Mesenchymal stem cell (in vitro differentiated cells and primary cell): ENCODE results near the gene ABCG5. TPM values are rescaled to one million over a fixed set of nuclear protein-coding genes. Genes with fewer than 3 reads are reported as not detected.
A peak's percentile ranks its signal among the peaks of the same experiment; 100 is the strongest.

ENCODE experiments used
- DNase-seq: peaks from one replicate; pipeline ENCODE4 v3.0.0-alpha.2; 2013
- H2AFZ ChIP-seq: one replicate; pipeline ENCODE4 v1.6.1; 2013; ENCODE audit warnings: low read depth, mild to moderate bottlenecking, control low read depth, inconsistent platforms, low read length, moderate library complexity
- H2AK5ac ChIP-seq: 2 replicates; pipeline ENCODE4 v1.6.1; 2013; ENCODE audit warnings: low read length, moderate library complexity, mild to moderate bottlenecking, inconsistent platforms; ENCODE audit not compliant: severe bottlenecking
- H2BK120ac ChIP-seq: one replicate; pipeline ENCODE4 v1.6.1; 2013; ENCODE audit warnings: low read depth, mild to moderate bottlenecking, inconsistent platforms, low read length, moderate library complexity
- H2BK12ac ChIP-seq, 2 experiments: one replicate each; pipeline ENCODE4 v1.6.1; 2013; ENCODE audit warnings: inconsistent platforms in 2 of 2, low read length in 2 of 2, mild to moderate bottlenecking in 2 of 2, moderate library complexity in 2 of 2, control low read depth in 1 of 2
- H2BK15ac ChIP-seq: one replicate; pipeline ENCODE4 v1.6.1; 2013; ENCODE audit warnings: mild to moderate bottlenecking, low read depth, inconsistent platforms; ENCODE audit not compliant: poor library complexity, severe bottlenecking
- H2BK5ac ChIP-seq: 2 replicates; pipeline ENCODE4 v1.6.1; 2013; ENCODE audit warnings: low read depth, mild to moderate bottlenecking, low read length, control low read depth, inconsistent platforms; ENCODE audit not compliant: poor library complexity, severe bottlenecking
- H3K14ac ChIP-seq, 2 experiments: one replicate each; pipeline ENCODE4 v1.6.1; 2013; ENCODE audit warnings: inconsistent platforms in 2 of 2, low read length in 2 of 2, control low read depth in 1 of 2, mild to moderate bottlenecking in 1 of 2, moderate library complexity in 1 of 2
- H3K18ac ChIP-seq, 2 experiments: one replicate each; pipeline ENCODE4 v1.6.1; 2013; ENCODE audit warnings: inconsistent platforms in 2 of 2, low read length in 2 of 2, control low read depth in 1 of 2, low read depth in 1 of 2, mild to moderate bottlenecking in 1 of 2
- H3K23ac ChIP-seq, 2 experiments: one replicate each; pipeline ENCODE4 v1.6.1; 2013; ENCODE audit warnings: inconsistent platforms in 2 of 2, low read length in 2 of 2, mild to moderate bottlenecking in 2 of 2, moderate library complexity in 2 of 2, control low read depth in 1 of 2
- H3K27ac ChIP-seq: 2 replicates; pipeline ENCODE4 v1.5.1; 2013; ENCODE audit warnings: mild to moderate bottlenecking, moderate library complexity, low read length, control low read depth, inconsistent platforms; ENCODE audit not compliant: poor library complexity, severe bottlenecking
- H3K27me3 ChIP-seq, 2 experiments: 2 replicates each; pipeline versions ENCODE4 v1.6.1 to v1.7.0; 2013; ENCODE audit warnings: low read length in 2 of 2, mild to moderate bottlenecking in 2 of 2, moderate library complexity in 2 of 2, control low read depth in 1 of 2, inconsistent platforms in 1 of 2; ENCODE audit not compliant: control insufficient read depth in 1 of 2, insufficient read depth in 1 of 2
- H3K36me3 ChIP-seq, 2 experiments: 2 replicates each; pipeline versions ENCODE4 v1.6.1 to v1.7.0; 2013; ENCODE audit warnings: low read length in 2 of 2, control low read depth in 1 of 2, inconsistent platforms in 1 of 2, low read depth in 1 of 2, mild to moderate bottlenecking in 1 of 2; ENCODE audit not compliant: insufficient read depth in 2 of 2, control insufficient read depth in 1 of 2
- H3K4ac ChIP-seq, 2 experiments: one replicate each; pipeline ENCODE4 v1.6.1; 2013; ENCODE audit warnings: inconsistent platforms in 2 of 2, low read length in 2 of 2, mild to moderate bottlenecking in 2 of 2, moderate library complexity in 2 of 2, control low read depth in 1 of 2, low read depth in 1 of 2
- H3K4me1 ChIP-seq: 2 replicates; pipeline ENCODE4 v1.6.1; 2013; ENCODE audit warnings: low read depth, low read length, control low read depth; ENCODE audit not compliant: control insufficient read depth, insufficient read depth
- H3K4me2 ChIP-seq: 2 replicates; pipeline ENCODE4 v1.6.1; 2013; ENCODE audit warnings: low read length, mild to moderate bottlenecking, inconsistent platforms; ENCODE audit not compliant: poor library complexity, severe bottlenecking
- H3K4me3 ChIP-seq, 2 experiments: 2 replicates each; pipeline versions ENCODE4 v1.5.1 to v1.7.0; 2013; ENCODE audit warnings: low read length in 2 of 2, mild to moderate bottlenecking in 2 of 2, control low read depth in 1 of 2, low read depth in 1 of 2; ENCODE audit not compliant: insufficient read depth in 1 of 2
- H3K79me1 ChIP-seq: replicated peaks from 2 replicates; pipeline ENCODE4 v1.6.1; 2013; ENCODE audit warnings: mild to moderate bottlenecking, control low read depth, low read length, inconsistent platforms; ENCODE audit not compliant: poor library complexity, severe bottlenecking
- H3K9ac ChIP-seq: 2 replicates; pipeline ENCODE4 v1.7.0; 2013; ENCODE audit warnings: mild to moderate bottlenecking, low read length, moderate library complexity
- H3K9me3 ChIP-seq: 2 replicates; pipeline ENCODE4 v1.7.0; 2013; ENCODE audit warnings: mild to moderate bottlenecking, low read length; ENCODE audit not compliant: control insufficient read depth
- H4K8ac ChIP-seq: one replicate; pipeline ENCODE4 v1.6.1; 2013; ENCODE audit warnings: inconsistent platforms, mild to moderate bottlenecking, low read length, moderate library complexity
- H4K91ac ChIP-seq: one replicate; pipeline ENCODE4 v1.6.1; 2013; ENCODE audit warnings: mild to moderate bottlenecking, low read length, inconsistent platforms
- WGBS: methylation state at CpG from one replicate; pipeline ENCODE4 v1.1.7; 2013; ENCODE audit warnings: mixed read lengths; 5-methylcytosine and 5-hydroxymethylcytosine counted together
- small RNA-seq: library from polyadenylated mRNA; stranded (forward); fragments of <200 nt; extraction: miRNeasy Mini kit (QIAGEN cat#:217004); gene quantifications from one replicate; pipeline ENCODE3, GENCODE V24; 2013; ENCODE audit warnings: low read depth

ABCG5 gene

DNA sequence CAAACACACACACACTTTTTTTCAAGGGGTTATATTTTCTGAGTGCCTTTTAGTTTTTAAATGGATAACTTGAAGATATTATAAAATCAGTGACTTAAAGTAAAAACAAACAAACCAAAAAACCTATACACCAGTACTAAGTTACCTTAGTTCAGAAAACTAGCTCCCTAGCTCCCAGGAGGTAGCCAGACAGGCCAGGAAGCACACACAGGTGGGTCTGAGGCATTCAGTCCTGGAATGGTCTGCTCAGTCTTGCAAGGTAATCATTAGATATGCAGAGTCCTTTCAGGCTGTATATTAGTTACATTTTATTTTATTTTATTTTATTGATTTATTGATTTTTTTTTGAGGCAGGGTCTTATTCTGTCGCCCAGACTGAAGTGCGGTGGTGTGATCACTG is 75.5 kb downstream of the ABCG5 start:
- Histone ChIP-seq H3K4me2 (no peak overlapping the region), H2BK15ac (no peak overlapping the region), H3K36me3 (peaks cover 2 to 15% of the 10 kb centered on the region in 2 experiments), H3K4ac (no peak overlapping the region), H3K18ac (no peak overlapping the region), H2BK120ac (no peak overlapping the region), H4K8ac (no peak overlapping the region), H2BK5ac (no peak overlapping the region), H3K23ac (no peak overlapping the region), H4K91ac (no peak overlapping the region), H2AK5ac (peak overlapping the region; percentile 94), H3K14ac (no peak overlapping the region), H3K79me1 (peaks cover 3% of the 10 kb centered on the region), H3K4me1 (peaks cover 13% of the 10 kb centered on the region), H3K27ac (peak overlapping the region; percentile 77), H3K9ac (no peak overlapping the region), H2BK12ac (no peak overlapping the region), H3K27me3 (no peaks in the 10 kb centered on the region), H3K9me3 (no peaks in the 10 kb centered on the region), H3K4me3 (no peak overlapping the region), H2AFZ (no peak overlapping the region)
- WGBS, result 97% methylated on average over 2 of the region's 2 CpGs
- no peak for DNase-seq

Small RNA genes lying within 50 kb of the gene (small RNA-seq; reads per million reads assigned to genes)
- gene RN7SKP66, result not detected
